Effector memory CD4-positive, alpha-beta T cell (primary cell): Measurements from ENCODE around the gene SLX9.

Source experiments
- DNase-seq, 3 donors: peaks; one replicate each; pipeline ENCODE4 v3.0.0-alpha.2; 2020
- H3K27ac ChIP-seq: 2 replicates; pipeline ENCODE4 v1.7.0; 2013; ENCODE audit warnings: mild to moderate bottlenecking, low read length, moderate library complexity; ENCODE audit not compliant: insufficient read depth, poor library complexity, severe bottlenecking
- H3K27me3 ChIP-seq: replicated peaks from 2 replicates; pipeline ENCODE4 v1.7.0; 2013; ENCODE audit warnings: mild to moderate bottlenecking, low read length; ENCODE audit not compliant: insufficient read depth, control insufficient read depth, poor library complexity, severe bottlenecking
- H3K36me3 ChIP-seq: 2 replicates; pipeline ENCODE4 v1.7.0; 2013; ENCODE audit warnings: mild to moderate bottlenecking, low read length, moderate library complexity; ENCODE audit not compliant: control insufficient read depth, insufficient read depth
- H3K4me1 ChIP-seq: 2 replicates; pipeline ENCODE4 v1.7.0; 2013; ENCODE audit warnings: low read length, mild to moderate bottlenecking; ENCODE audit not compliant: control insufficient read depth, insufficient read depth, poor library complexity, severe bottlenecking
- H3K4me3 ChIP-seq: 2 replicates; pipeline ENCODE4 v1.7.0; 2013; ENCODE audit warnings: low read length, low read depth, mild to moderate bottlenecking; ENCODE audit not compliant: insufficient read depth, poor library complexity, severe bottlenecking
- H3K9me3 ChIP-seq: 2 replicates; pipeline ENCODE4 v1.7.0; 2013; ENCODE audit warnings: mild to moderate bottlenecking, low read length, moderate library complexity; ENCODE audit not compliant: control insufficient read depth

Gene SLX9

GRCh38 chr21:44940116-44940631, 345 bp downstream of the SLX9 start:
- Histone ChIP-seq H3K27ac (peak overlapping the region; percentile 52), H3K27me3 (no peaks in the 10 kb centered on the region)
- no peak for DNase-seq

GRCh38 chr21:44941567-44941966, 1.7 kb downstream of the SLX9 start:
- peaks cover 20% of the 10 kb centered on the region for H3K4me1 ChIP-seq
- H3K9me3 ChIP-seq = no peaks in the 10 kb centered on the region
- peaks cover 23% of the 10 kb centered on the region for H3K36me3 ChIP-seq
- no peak for DNase-seq
- H3K27ac ChIP-seq = no peak overlapping the region
- no peaks in the 10 kb centered on the region for H3K27me3 ChIP-seq
- no peak overlapping the region for H3K4me3 ChIP-seq

More at GRCh38 chr21:44940116-44940631, 345 bp downstream of the SLX9 start:
- Histone ChIP-seq H3K36me3 (peaks cover 18% of the 10 kb centered on the region), H3K4me1 (peaks cover 20% of the 10 kb centered on the region), H3K9me3 (no peaks in the 10 kb centered on the region), H3K4me3 (peak overlapping the region; percentile 81)

GRCh38 chr21:44942566-44942965, 2.7 kb downstream of the SLX9 start:
- Histone ChIP-seq H3K9me3 (no peaks in the 10 kb centered on the region), H3K27me3 (no peaks in the 10 kb centered on the region), H3K4me3 (no peak overlapping the region), H3K4me1 (peaks cover 20% of the 10 kb centered on the region), H3K27ac (no peak overlapping the region), H3K36me3 (peaks cover 33% of the 10 kb centered on the region)
- DNase-seq = no peak

DNA sequence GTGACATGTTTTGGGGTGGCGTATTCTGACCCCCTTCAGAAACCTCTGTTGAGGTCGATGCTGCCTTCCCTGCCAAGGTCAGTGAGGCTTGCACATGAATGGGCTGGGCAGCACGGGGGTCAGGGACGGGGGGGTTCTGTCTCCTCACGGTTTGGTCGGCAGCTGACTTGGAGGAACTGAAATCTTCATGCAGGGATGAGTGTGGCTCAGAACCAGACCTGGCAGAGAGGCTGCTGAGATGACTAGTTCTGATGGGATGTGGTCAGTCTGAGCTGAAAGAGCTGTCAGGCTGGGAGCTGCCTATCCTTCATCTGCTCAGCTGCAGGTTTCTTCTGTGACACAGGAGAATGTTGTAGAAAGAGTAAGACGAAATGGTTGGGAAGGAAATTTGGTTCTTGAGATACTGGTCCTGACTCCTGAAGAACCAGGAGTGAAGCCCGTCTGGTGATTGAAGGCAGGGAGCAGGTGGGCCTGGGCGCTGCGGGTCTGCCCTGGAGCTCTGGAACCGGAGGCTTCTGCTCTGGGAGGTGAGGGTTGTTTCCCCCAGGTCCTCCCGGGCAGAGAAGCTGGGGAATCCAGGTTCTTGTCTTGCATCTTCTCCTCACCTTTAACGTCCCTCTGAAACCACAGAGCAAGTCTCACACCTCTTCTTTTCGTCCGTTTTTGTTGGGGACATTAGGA, 3.3 kb downstream of the SLX9 start:
- Histone ChIP-seq H3K36me3 (peaks cover 33% of the 10 kb centered on the region), H3K27me3 (no peaks in the 10 kb centered on the region), H3K4me3 (no peak overlapping the region), H3K27ac (no peak overlapping the region), H3K4me1 (peaks cover 20% of the 10 kb centered on the region), H3K9me3 (no peaks in the 10 kb centered on the region)
- no peak for DNase-seq

- Histone ChIP-seq H3K4me3 (no peak overlapping the region), H3K4me1 (peaks cover 20% of the 10 kb centered on the region), H3K9me3 (no peaks in the 10 kb centered on the region), H3K27ac (no peak overlapping the region), H3K36me3 (peaks cover 33% of the 10 kb centered on the region), H3K27me3 (no peaks in the 10 kb centered on the region)
- DNase-seq = no peak
Measured at GRCh38 chr21:44943686-44944550, 4.1 kb downstream of the SLX9 start.

- Histone ChIP-seq H3K4me1 (peaks cover 20% of the 10 kb centered on the region), H3K9me3 (no peaks in the 10 kb centered on the region), H3K4me3 (no peak overlapping the region), H3K27me3 (no peaks in the 10 kb centered on the region), H3K27ac (no peak overlapping the region), H3K36me3 (peaks cover 33% of the 10 kb centered on the region)
- DNase-seq = no peak
Measured at GRCh38 chr21:44944596-44944995, 4.8 kb downstream of the SLX9 start.

- Histone ChIP-seq H3K36me3 (peaks cover 33% of the 10 kb centered on the region), H3K4me1 (peaks cover 7% of the 10 kb centered on the region), H3K4me3 (no peak overlapping the region), H3K9me3 (no peaks in the 10 kb centered on the region), H3K27me3 (no peaks in the 10 kb centered on the region), H3K27ac (no peak overlapping the region)
- DNase-seq = no peak
Measured at GRCh38 chr21:44946254-44947041, 6.6 kb downstream of the SLX9 start.

- no peak overlapping the region for H3K4me3 ChIP-seq
- no peak for DNase-seq
- no peaks in the 10 kb centered on the region for H3K27me3 ChIP-seq
- H3K4me1 ChIP-seq = peaks cover 6% of the 10 kb centered on the region
- H3K27ac ChIP-seq = no peak overlapping the region
- H3K9me3 ChIP-seq = no peaks in the 10 kb centered on the region
- peaks cover 33% of the 10 kb centered on the region for H3K36me3 ChIP-seq
Measured at GRCh38 chr21:44947111-44947929, 7.5 kb downstream of the SLX9 start.

- no peaks in the 10 kb centered on the region for H3K27me3 ChIP-seq
- no peaks in the 10 kb centered on the region for H3K9me3 ChIP-seq
- DNase-seq = no peak
- H3K27ac ChIP-seq = no peak overlapping the region
- peaks cover 33% of the 10 kb centered on the region for H3K36me3 ChIP-seq
- no peaks in the 10 kb centered on the region for H3K4me1 ChIP-seq
- H3K4me3 ChIP-seq = no peak overlapping the region
Measured at GRCh38 chr21:44947930-44948331, 8.1 kb downstream of the SLX9 start.
